C4-2B (cell line): ENCODE results near the gene MANEAL.

Source experiments
- H3K27ac ChIP-seq: fragments of 450-650 bp; 2 replicates; pipeline ENCODE4 v1.5.1; 2017
- CTCF ChIP-seq: fragments of 450-650 bp; conservative IDR thresholded peaks from 2 replicates; pipeline ENCODE4 v1.5.1; 2017; ENCODE audit warnings: mild to moderate bottlenecking
- ZFX ChIP-seq: fragments of 450-650 bp; IDR thresholded peaks from 2 replicates; pipeline ENCODE4 v1.6.1; 2017

MANEAL gene

GRCh38 chr1:37807555-37808368 lies 14.1 kb downstream of the MANEAL start, which contains the start of the genes C1orf122 and YRDC:
TSS of gene C1orf122 (plus strand) at chr1:37807790. CDS start at chr1:37808405, 615 bp downstream.
TSS of gene YRDC (minus strand) at chr1:37808208. CDS start at chr1:37808180, 28 bp downstream.
- peak; percentile 99 for TF ChIP-seq ZFX
- no peak for TF ChIP-seq CTCF
- peak within 1 kb of the TSS; percentile 91 for H3K27ac ChIP-seq

GRCh38 chr1:37808369-37809319 lies 15.0 kb downstream of the MANEAL start:
- peak overlapping the region; percentile 91 for H3K27ac ChIP-seq
- TF ChIP-seq ZFX (no peak), CTCF (no peak)

GRCh38 chr1:37809942-37810341 lies 16.3 kb downstream of the MANEAL start:
- TF ChIP-seq CTCF, result no peak
- TF ChIP-seq ZFX, result no peak
- no peak overlapping the region for H3K27ac ChIP-seq

GRCh38 chr1:37811027-37811655 lies 17.5 kb downstream of the MANEAL start:
- peak; percentile 96 for TF ChIP-seq CTCF
- TF ChIP-seq ZFX, result no peak
- no peak overlapping the region for H3K27ac ChIP-seq

- TF ChIP-seq CTCF (no peak), ZFX (no peak)
- H3K27ac ChIP-seq, result no peak overlapping the region
Observed at GRCh38 chr1:37813529-37814145, 20.0 kb downstream of the MANEAL start.

GRCh38 chr1:37814252-37814651 lies 20.6 kb downstream of the MANEAL start:
- H3K27ac ChIP-seq, result no peak overlapping the region
- no peak for TF ChIP-seq CTCF
- no peak for TF ChIP-seq ZFX
